Measurements from ENCODE around the gene CPTP. TPM values are rescaled to one million over a fixed set of nuclear protein-coding genes. Genes with fewer than 3 reads are reported as not detected.

The CPTP gene
- total RNA-seq, 1 donor from 2014 or later, result 71.3 TPM

DNA sequence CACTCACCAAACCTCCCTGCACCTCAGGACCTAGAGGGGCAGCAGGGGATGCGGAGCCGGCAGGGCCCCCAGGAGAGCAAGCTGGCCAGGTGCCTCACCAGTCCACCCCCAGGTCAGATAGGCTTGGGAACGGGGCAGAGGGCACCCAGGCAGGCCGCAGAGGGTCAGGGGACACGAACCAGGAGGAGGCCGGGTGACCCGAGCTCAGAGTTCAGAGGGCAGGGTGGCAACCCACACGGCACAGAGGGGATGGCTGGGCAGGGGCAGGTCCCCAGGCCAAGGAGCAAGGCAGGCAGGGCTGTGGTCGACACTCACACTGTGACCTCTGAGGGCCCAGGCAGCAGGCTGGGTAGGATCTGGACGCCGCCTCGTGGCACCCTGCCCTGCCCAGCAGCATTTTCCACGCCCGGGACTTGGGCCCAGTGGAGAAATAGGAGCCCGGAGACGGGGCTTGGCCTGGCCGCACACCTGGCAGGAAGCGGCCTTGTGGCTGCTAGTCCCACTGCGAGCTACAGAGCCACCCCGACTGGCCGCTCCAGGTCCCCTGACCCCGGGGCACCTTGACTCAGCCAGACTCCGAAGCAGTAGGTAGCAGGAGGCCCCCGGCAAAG is 19.3 kb downstream of the CPTP start:
- no peak for DNase-seq (ENCODE audit: low spot score in 2 of 2)
- Histone ChIP-seq H3K27me3 (no peaks in the 10 kb centered on the region), H3K36me3 (peaks cover 24 to 29% of the 10 kb centered on the region in 2 donors), H3K9me3 (no peaks in the 10 kb centered on the region), H3K4me1 (peaks cover 3 to 30% of the 10 kb centered on the region in 2 donors), H3K27ac (no peak overlapping the region), H3K4me3 (no peak overlapping the region)
- TF ChIP-seq, protein P1, sequence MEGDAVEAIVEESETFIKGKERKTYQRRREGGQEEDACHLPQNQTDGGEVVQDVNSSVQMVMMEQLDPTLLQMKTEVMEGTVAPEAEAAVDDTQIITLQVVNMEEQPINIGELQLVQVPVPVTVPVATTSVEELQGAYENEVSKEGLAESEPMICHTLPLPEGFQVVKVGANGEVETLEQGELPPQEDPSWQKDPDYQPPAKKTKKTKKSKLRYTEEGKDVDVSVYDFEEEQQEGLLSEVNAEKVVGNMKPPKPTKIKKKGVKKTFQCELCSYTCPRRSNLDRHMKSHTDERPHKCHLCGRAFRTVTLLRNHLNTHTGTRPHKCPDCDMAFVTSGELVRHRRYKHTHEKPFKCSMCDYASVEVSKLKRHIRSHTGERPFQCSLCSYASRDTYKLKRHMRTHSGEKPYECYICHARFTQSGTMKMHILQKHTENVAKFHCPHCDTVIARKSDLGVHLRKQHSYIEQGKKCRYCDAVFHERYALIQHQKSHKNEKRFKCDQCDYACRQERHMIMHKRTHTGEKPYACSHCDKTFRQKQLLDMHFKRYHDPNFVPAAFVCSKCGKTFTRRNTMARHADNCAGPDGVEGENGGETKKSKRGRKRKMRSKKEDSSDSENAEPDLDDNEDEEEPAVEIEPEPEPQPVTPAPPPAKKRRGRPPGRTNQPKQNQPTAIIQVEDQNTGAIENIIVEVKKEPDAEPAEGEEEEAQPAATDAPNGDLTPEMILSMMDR (IDR thresholded peaks at IDR 0.05), result no peak
- intact Hi-C loops (cut with DNase I), result no loop called here

DNA sequence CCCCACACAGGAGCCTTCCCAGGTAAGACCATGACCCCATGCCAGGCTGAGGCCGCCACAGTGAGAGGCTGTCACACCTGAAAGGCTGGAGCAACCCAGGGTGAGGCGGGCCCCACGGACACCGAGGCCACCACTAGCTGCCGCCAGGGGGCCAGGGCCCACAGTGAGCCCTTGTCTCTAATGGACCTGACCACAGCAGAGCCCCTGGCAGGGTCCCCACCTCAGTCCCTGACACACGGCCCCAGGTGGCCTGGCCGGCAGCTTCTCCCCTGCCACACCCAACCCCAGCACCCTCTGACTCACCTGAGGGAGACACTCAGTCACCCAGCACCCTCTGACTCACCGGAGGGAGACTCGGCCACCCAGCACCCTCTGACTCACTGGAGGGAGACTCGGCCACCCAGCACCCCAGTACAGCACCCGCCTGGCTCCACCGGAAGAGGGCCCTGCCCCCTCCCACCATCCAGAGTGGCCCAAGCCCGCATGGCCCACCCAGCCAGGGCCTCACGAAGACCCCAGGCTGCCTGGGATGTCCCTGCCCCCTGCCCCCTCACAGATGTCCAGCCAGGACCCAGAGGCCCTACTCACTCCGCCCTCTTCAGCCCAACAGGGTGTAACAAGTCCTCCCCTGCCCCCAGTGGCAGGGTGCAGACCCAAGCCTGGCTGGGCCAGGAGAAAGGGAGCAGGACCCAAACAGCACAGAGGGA is 20.2 kb downstream of the CPTP start:
- Histone ChIP-seq H3K27me3 (no peaks in the 10 kb centered on the region), H3K36me3 (peaks cover 15 to 20% of the 10 kb centered on the region in 2 donors), H3K4me1 (peaks cover 3 to 30% of the 10 kb centered on the region in 2 donors), H3K9me3 (no peaks in the 10 kb centered on the region), H3K27ac (no peak overlapping the region), H3K4me3 (no peak overlapping the region)
- TF ChIP-seq, protein P1 (IDR thresholded peaks at IDR 0.05), result peak in 1 of 3 experiments; percentile 19
- intact Hi-C loops (cut with DNase I), result no loop called here
- no peak for DNase-seq (ENCODE audit: low spot score in 2 of 2)

DNA sequence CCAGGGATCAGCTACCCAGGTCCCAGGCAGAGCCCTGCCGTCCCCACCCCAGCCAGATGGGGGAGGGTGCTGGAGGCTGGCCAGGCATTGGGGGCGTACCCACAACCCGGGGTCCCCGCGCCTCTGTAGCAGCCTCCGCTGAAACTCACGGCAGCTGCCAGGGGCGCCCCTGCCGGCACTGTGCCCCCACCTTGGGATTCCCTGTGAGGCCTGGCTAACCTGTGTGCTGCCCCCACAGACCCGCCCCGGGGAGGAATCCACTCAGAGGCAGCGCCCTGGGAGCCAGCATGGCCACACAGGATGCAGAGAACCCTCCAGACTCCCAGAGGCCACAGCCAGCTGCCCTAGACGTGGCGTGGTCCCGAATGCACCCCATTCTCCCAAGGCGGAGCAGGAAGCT is 20.8 kb downstream of the CPTP start:
- H3K36me3 ChIP-seq, result peaks cover 10 to 14% of the 10 kb centered on the region in 2 donors
- H3K27ac ChIP-seq, result no peak overlapping the region
- peaks cover 3 to 30% of the 10 kb centered on the region in 2 donors for H3K4me1 ChIP-seq
- H3K27me3 ChIP-seq, result no peaks in the 10 kb centered on the region
- intact Hi-C loops (cut with DNase I), result no loop called here
- no peak overlapping the region for H3K4me3 ChIP-seq
- no peak for DNase-seq (ENCODE audit: low spot score in 2 of 2)
- TF ChIP-seq, protein P1 (IDR thresholded peaks at IDR 0.05), result no peak
- H3K9me3 ChIP-seq, result no peaks in the 10 kb centered on the region

DNA sequence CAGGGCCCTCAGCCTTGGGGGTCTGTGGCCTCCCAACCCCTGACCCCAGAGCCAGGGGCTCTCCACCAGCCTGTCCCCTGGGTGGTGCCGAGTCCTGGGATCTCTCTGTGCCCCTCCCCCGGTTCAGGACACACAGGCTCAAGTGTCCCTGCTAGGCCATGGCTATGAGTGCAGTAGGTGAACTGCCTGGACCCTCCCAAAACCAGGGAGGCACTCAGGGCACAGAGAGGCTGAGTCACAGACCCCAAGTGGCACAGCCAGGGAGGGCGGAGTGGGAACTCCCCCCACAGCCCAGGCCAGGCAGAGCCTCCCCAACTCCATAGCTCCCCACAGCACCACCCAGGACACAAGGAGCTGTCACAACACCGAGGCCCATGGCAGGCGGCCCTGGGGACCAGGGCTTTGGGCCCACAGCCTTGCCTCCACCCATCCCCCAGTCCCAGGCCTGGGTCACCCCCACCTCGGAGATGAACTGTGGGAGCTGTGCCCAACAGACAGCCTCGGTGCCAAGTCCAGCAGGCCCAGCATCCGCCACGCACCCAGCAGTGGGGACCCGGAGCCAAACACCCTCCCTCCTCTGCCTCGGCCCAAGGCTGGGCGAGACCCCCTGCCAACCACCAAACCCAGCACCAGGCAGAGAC is 21.4 kb downstream of the CPTP start:
- Histone ChIP-seq H3K4me1 (peaks cover 3 to 30% of the 10 kb centered on the region in 2 donors), H3K27me3 (no peaks in the 10 kb centered on the region), H3K27ac (no peak overlapping the region), H3K9me3 (no peaks in the 10 kb centered on the region), H3K36me3 (peaks cover 9 to 10% of the 10 kb centered on the region in 2 donors), H3K4me3 (peak overlapping the region in 1 of 2 donors; percentile 20)
- no peak for DNase-seq (ENCODE audit: low spot score in 2 of 2)
- TF ChIP-seq, protein P1 (IDR thresholded peaks at IDR 0.05), result no peak
- intact Hi-C loops (cut with DNase I), result no loop called here

DNA sequence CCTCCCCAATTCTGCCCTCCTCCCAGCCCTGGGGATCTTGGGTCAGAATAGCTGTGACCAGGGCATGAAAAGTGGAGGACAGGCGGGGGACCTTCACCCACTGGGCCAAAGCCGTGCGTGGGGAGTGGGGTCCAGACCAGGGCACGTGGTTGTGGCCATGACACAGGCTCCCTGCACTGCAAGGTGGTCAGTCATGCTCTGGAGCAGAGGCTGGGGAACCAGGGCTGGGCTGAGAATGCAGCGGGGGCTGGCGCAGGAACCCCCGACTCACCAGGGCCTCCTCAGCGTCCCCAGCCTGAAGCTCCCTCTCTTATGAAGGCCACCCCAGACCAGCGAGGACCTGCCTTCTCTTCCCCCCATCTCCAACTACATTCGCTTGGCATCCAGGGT is 21.9 kb downstream of the CPTP start:
- Histone ChIP-seq H3K27ac (no peak overlapping the region), H3K4me1 (peaks cover 5 to 31% of the 10 kb centered on the region in 2 donors), H3K36me3 (peaks cover 5 to 8% of the 10 kb centered on the region in 2 donors), H3K27me3 (no peaks in the 10 kb centered on the region), H3K9me3 (no peaks in the 10 kb centered on the region), H3K4me3 (peak overlapping the region in 1 of 2 donors; percentile 20)
- intact Hi-C loops (cut with DNase I), result no loop called here
- no peak for DNase-seq (ENCODE audit: low spot score in 2 of 2)
- TF ChIP-seq, protein P1 (IDR thresholded peaks at IDR 0.05), result no peak
